Measurements from ENCODE around the gene CYB561A3. TPM values are rescaled to one million over a fixed set of nuclear protein-coding genes. Genes with fewer than 3 reads are reported as not detected.

CYB561A3 gene
- total and polyA plus RNA-seq, 2 of the 13 experiments (the other 11 are each of a cell fraction or from before 2014, with no cell fraction given), result 11.4 to 14.9 TPM

GRCh38 chr11:61361741-61362541 is at the start of gene CYB561A3, which contains the start of gene TMEM138 (continued):
- TF ChIP-seq ISX (CRISPR knock-in tag; conservative IDR thresholded peaks at IDR 0.05), result no peak; the same call in 1 of the 2 replicates
- no peak; the same call in 1 of the 2 replicates for TF ChIP-seq JDP2 (CRISPR knock-in tag; IDR thresholded peaks at IDR 0.05; ENCODE audit: borderline replicate concordance)
- TF ChIP-seq EP300 (IDR thresholded peaks at IDR 0.05; ENCODE audit: low read depth in 2 of 2, low read length in 2 of 2), result no peak; a peak in 1 of 4 replicates
- no peak for TF ChIP-seq EP300 (CRISPR knock-in tag; IDR thresholded peaks at IDR 0.05; ENCODE audit: borderline replicate concordance)
- no peak for TF ChIP-seq SRSF4 (IDR thresholded peaks at IDR 0.05; ENCODE audit: low read depth, low read length, poor library complexity, severe bottlenecking)
- TF ChIP-seq IKZF1 (IDR thresholded peaks at IDR 0.05), result no peak
- TF ChIP-seq SIN3A (IDR thresholded peaks at IDR 0.05; ENCODE audit: borderline replicate concordance, low read depth, low read length), result peak; percentile 80
- TF ChIP-seq ZBTB20 (CRISPR knock-in tag; IDR thresholded peaks at IDR 0.05; ENCODE audit: borderline replicate concordance, low read depth), result 0 out of 2 replicates have a peak, but pooled peaks have one; percentile 21
- TF ChIP-seq KAT8 (CRISPR knock-in tag; IDR thresholded peaks at IDR 0.05), result peak; percentile 95
- TF ChIP-seq DNMT3B (CRISPR knock-in tag; conservative IDR thresholded peaks at IDR 0.05), result 0 out of 2 replicates have a peak, but pooled peaks have one; percentile 28
- TF ChIP-seq ZC3H4 (CRISPR knock-in tag; IDR thresholded peaks at IDR 0.05; ENCODE audit: borderline replicate concordance), result no peak
- 0 out of 2 replicates have a peak, but pooled peaks have one; percentile 75 for TF ChIP-seq ZNF20 (CRISPR knock-in tag; IDR thresholded peaks at IDR 0.05)
- TF ChIP-seq TIGD3 (CRISPR knock-in tag; IDR thresholded peaks at IDR 0.05; ENCODE audit: borderline replicate concordance), result no peak; the same call in 1 of the 2 replicates
- TF ChIP-seq NFIB (CRISPR knock-in tag; IDR thresholded peaks at IDR 0.05; ENCODE audit: borderline replicate concordance), result no peak
- 0 out of 2 replicates have a peak, but pooled peaks have one; percentile 57 for TF ChIP-seq ZBTB46 (CRISPR knock-in tag; IDR thresholded peaks at IDR 0.05; ENCODE audit: borderline replicate concordance)
- no peak for TF ChIP-seq RORA (CRISPR knock-in tag; IDR thresholded peaks at IDR 0.05)
- TF ChIP-seq ZNF484 (CRISPR knock-in tag; IDR thresholded peaks at IDR 0.05; ENCODE audit: borderline replicate concordance, low read depth), result no peak
- no peak for TF ChIP-seq SRF (IDR thresholded peaks at IDR 0.05; ENCODE audit: low read depth, low read length)
- no peak for TF ChIP-seq ZBTB33 (CRISPR knock-in tag; IDR thresholded peaks at IDR 0.05)
- TF ChIP-seq JUND (CRISPR knock-in tag; IDR thresholded peaks at IDR 0.05), result 0 out of 2 replicates have a peak, but pooled peaks have one; percentile 37
- 0 out of 2 replicates have a peak, but pooled peaks have one; percentile 53 for TF ChIP-seq HOMEZ (CRISPR knock-in tag; IDR thresholded peaks at IDR 0.05; ENCODE audit: low read depth)
- no peak for TF ChIP-seq ZFP82 (CRISPR knock-in tag; IDR thresholded peaks at IDR 0.05; ENCODE audit: borderline replicate concordance)

All from HepG2 (cell line).